ENCODE measurements around the gene IRF8.

- TF ChIP-seq CTCF (conservative IDR thresholded peaks at IDR 0.05; ENCODE audit: low read length) (no peak), EZH2phosphoT487 (IDR thresholded peaks at IDR 0.05; ENCODE audit: borderline replicate concordance) (no peak)
Observed at GRCh38 chr16:85929259-85929721, 30.3 kb downstream of the IRF8 start.
